GM12874 (cell line): Measurements from ENCODE around the gene ENTPD1.

ENCODE experiments used
- CTCF ChIP-seq: IDR thresholded peaks from 2 replicates; pipeline ENCODE4 v1.5.1; 2011; ENCODE audit warnings: low read depth, mild to moderate bottlenecking, control low read depth, low read length, moderate library complexity; ENCODE audit not compliant: insufficient read depth

The ENTPD1 gene

GRCh38 chr10:95819620-95820329 is 63.8 kb downstream of the ENTPD1 start:
- no peak for TF ChIP-seq CTCF

DNA sequence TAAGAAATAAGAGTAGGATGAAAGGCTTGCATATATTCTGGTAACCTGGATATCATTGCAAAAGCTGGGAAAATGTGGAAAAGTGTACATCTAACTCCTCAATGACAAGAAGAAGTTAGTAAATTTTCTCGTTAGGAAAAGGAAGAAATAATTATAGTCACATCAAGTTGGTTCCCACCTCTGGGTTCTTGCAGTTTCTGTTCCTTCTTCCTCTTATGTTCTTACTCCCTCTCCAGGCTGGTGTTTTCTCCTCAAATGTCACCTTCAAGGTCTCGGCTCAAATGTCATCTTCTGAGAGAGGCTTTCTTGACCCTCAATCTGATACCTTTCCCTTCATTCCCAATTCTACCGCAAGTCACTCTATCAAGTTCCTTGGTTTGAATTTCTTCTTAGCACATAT is 64.4 kb downstream of the ENTPD1 start:
- no peak for TF ChIP-seq CTCF

DNA sequence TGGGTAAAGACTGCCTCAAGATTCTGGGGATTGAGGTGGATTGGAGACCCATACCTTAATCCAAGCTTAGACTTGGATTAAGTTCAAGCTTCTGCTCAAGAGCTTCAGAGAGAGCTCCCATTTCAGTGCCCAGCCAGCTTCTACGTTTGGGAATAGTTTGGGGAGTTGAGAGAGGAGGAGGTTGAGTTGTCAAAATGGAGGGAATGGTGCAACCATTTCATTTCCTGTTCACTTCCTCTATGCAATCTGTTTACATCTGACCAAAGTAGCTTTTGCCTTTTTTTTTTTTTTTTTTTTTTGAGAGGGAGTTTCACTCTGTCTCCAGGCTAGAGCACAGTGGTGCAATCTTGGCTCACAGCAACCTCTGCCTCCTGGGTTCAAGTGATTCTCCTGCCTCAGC is 65.8 kb downstream of the ENTPD1 start:
- TF ChIP-seq CTCF = no peak

DNA sequence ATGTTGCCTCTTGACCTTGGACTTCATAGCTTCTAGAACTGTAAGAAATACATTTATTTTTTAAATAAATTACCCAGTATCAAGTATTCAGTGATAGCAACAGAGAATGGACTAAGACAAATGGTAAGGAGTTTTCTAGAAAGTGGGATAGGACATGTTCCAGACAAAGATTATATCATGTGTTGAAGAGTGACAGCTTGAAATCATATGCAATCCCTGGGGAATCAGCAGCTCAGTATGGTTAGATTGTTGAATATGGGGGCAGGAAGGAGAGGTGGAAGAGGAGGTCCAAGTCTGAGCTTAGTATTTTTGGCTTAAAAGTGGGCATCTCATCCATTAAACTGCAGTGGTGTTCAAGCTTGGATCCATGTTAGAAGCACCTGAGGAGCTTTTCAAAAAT is 74.1 kb downstream of the ENTPD1 start:
- no peak for TF ChIP-seq CTCF

GRCh38 chr10:95831076-95831475 is 75.1 kb downstream of the ENTPD1 start:
- no peak for TF ChIP-seq CTCF

DNA sequence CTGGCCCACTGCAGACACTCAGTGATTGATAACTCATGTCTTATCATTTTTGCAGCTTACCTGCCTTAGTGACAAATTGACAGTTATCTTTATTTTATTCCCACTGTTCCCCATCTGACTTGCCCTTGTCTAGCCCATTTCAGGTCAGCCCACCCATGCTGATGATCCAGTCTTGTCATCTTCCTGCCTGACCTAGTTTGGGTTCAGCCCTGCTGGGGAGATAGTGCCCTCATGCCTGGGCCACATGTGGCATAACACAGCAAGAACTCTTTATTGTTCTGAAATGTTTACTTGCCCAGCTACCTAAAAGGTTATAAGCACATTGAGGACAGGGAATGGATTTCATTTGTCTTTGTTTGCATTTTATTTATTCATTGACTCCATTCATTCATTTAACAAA is 75.6 kb downstream of the ENTPD1 start:
- TF ChIP-seq CTCF = no peak

DNA sequence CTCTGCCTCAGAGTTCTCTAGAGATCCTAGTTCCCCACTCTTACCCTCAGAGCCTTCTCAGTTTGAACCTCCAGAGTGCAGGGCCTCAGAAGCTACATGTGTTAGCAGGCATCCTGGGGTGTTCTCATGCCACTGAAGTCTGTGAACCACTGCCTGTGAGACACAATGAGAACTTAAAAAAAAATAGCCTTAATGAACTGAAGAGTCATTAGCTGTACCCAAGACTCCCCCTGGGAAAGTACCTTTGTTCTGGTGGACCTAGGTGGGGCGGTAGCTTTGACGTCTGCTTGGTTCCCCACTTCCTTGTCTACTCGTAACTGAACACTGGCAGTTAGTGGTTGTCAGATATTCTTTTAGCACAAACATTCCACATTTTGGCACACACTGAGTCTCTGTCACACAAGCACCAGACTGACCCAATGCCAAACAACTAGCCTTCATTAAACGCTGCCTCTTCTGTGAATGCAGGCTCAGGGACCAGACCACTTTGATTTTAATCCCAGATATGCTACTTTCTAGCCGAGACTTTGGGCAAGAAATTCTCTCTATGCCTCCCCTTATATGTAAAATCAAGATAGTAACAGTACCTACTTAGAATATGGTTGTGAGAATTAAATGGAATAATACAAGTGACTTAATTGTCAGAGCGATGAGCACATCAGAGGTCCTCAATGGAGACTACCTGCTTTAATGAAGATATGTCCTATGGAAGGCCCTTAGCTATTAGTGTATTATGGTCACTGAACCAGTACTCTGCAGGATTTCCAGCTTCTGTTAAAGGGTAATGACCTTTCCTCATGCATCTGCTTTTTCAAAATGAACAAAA is 76.5 kb downstream of the ENTPD1 start:
- TF ChIP-seq CTCF = no peak
